C1 segment of cervical spinal cord (tissue), 14 donors: ENCODE data around the gene GPR3.
A peak's percentile ranks its signal among the peaks of the same experiment; 100 is the strongest.
"Not testable (repeated sequence)": the region's sequence is repeated elsewhere in the genome, so short reads cannot be mapped to it uniquely, and the experiment has no call there.

Experiments used
- DNase-seq, 14 donors: peaks; one replicate each; lab custom pipeline; 2025; lab: John Stamatoyannopoulos, UW

Gene GPR3

GRCh38 chr1:27399251-27400025 lies 7.0 kb downstream of the GPR3 start:
- DNase-seq: no peak

GRCh38 chr1:27400082-27400962 lies 7.9 kb downstream of the GPR3 start:
- no peak for DNase-seq

GRCh38 chr1:27400963-27401341 lies 8.5 kb downstream of the GPR3 start:
- DNase-seq: no peak

- DNase-seq: peak in 12 of 14 donors; percentile 12 to 77 (median 58)
Observed at GRCh38 chr1:27402349-27402754, 9.9 kb downstream of the GPR3 start.

DNA sequence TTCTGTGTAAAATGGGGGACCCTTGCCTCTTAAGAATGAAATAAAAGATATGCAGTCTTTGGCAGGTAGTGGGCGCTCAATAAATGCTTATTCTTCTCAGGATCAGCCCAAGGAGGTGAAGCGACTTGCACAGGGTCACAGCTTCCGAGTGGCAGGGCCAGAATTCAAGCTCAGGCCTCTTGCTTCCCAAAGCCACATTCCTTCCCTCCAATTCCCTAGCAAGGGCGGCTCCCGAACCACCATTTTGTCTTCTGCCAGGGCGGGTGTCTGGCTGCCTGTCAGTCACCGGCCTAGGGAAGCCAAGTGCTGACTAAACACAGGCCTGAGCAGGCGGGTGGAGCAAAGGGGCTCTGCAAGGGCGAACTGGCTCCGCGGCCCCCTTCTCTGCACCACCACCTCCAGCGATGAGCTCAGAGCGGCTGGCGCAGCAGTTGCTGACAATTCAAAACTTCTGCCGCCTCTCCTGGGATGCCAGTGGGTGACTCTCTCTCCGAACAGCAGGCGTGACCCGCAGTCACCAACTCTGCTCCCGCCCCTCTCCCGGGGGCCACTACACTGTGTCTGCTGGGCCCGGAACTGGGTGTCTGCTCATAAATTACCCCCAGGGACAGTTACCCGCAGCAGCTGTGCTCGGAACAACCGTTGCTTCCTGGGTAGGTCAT lies 10.8 kb downstream of the GPR3 start:
- DNase-seq: peak in 10 of 14 donors; percentile 14 to 83 (median 45)

DNA sequence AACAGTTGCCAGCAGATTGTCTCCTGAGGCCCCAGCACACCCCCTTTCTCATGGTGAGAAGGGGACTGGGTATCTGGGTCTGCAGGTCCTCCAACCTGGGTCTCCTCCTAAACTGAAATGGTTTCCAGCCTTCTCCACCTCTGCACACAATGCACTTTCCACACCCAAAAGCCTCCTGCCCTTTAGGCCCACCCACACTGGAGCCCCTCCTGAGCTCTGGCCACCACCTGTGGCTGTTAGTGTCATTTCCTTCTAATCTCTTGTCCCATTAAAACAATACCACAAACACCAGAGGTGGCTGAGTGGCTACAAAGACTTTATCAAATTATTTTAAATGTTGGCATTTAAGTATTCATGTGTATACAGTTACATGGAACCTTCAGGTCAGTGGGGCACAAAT lies 11.5 kb downstream of the GPR3 start:
- DNase-seq: no peak

GRCh38 chr1:27405074-27405473 lies 12.7 kb downstream of the GPR3 start:
- peak in 3 of 14 donors; percentile 25 to 35 (median 26) for DNase-seq

DNA sequence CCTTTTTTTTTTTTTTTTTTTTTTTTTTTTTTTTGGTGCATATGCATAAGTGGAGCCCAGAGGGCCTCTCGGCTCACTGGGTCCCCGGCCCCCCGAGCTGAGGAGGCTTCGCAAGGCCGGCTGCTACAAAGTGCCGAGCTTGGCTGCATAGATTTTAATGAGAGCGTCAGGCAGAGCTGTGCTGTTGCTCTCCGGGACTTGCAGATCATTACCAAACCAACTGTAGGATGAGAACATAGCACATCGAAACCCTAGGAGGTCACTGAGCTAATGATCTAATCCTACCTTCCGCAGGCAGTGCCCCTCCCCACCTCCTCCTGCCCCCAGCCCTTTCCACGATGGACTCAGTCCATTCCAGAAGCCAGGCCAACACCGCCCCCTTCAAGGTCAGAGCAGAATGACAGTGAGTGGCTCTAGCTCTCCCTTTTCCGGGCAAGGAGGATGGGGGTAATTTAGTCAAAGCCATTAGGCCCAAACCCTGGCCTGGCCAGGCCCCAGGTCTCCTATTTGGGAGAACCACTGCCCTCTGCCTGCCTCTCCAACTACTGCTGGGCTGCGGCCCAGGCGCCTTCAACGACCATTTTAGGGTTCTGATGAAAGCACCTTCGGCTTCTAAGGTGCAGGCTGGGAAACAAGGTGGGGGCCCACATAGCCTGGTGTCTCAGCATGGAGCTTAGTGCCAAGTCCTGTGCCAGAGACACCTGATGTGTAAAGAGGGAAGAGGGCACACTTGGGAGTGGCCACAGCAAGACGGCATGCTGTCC lies 13.4 kb downstream of the GPR3 start:
- peak in 5 of 14 donors; percentile 42 to 87 (median 53) for DNase-seq

DNA sequence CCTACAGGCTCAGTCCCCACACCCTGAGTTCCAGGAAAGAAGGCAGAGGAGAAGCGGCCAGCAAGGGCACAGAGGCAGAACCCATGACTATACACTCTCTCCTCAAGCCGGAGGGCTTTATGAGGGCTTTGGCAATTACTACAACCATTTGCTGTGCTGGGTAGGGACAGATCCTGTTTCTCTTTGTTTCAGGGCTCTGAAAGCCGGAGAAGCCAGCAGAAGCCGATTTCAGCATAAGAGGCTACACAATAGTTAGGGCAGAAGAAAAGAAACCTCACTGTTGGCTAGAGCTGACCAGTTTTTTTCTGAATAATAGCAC lies 13.9 kb downstream of the GPR3 start:
- DNase-seq: peak in 8 of 14 donors; percentile 31 to 87 (median 60)

DNA sequence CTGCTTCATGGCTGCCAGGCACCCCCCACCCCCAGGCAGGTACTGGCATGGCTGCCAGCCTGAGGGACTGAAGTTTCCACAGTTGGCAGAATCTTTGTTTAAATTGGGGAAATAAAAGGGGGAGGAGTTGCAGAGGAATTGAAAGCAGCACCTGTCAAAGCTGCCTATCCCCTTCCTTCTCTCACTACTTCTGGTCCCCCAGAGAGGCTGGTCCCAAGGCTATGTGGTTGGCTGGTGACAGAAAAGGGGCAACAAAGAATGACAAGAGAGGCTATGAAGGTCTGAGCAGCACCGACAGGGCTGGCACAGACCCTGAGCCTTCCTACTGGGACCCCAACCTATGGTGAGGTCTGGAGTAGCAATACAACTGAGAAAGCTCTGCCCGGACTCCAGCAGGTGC lies 14.4 kb downstream of the GPR3 start:
- DNase-seq: not testable (repeated sequence)

DNA sequence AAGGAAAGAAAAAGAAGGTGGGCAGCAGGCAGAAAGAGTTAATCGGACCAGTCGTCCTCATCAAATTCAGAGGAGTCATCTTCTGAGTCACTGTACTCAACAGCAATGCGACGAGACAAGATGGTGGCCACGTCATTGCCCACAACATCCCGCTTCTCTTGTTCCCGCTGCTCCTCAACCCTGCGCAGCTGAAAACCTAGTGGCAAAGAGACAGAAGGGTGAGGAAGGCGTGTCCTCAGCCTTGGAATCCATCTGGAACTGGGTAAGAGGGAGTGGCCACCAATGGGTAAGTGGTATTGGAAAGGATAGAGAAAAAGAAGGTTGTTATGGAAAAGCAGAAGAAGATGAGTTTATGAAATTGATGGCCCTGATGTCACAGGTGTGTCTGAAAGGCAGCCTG lies 15.7 kb downstream of the GPR3 start:
- no peak for DNase-seq

DNA sequence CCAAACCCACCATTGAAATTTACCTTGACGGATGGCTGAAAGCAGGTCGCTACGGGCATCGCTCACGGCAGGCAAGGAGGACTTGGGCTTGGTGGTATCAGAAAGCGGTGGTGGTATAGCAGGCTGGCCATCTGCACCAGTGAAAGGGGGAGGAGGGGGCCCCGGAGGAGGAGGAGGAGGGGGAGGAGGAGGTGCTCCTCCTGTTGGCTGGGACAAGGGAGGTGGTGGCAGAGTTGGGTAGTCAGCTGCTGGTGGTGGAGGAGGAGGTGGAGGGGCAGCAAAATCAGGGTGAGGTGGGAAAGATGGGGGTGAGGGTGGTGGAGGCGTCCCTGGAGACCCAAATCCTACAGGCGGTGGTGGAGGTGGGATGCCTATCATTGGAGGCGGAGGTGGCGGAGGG lies 17.2 kb downstream of the GPR3 start:
- DNase-seq: no peak

DNA sequence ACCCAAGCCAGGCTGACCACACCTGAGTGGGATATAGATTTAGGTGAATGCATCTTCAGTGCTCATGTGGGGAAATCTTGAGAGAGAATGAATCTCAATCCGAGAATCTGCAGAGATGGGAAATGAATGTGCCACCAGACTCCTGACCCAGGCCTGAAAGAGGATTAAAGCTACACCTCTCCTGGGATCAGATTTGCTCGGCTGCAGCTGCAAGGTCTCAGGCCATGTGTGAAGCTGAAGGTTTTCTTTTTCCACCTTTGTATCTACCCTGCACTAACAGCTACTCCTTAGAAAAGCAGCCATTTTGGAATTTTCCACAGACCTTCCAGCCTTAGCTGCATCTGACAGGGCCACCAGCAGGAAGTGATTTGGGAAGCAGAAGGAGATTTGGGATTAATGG lies 18.3 kb downstream of the GPR3 start:
- DNase-seq: no peak

DNA sequence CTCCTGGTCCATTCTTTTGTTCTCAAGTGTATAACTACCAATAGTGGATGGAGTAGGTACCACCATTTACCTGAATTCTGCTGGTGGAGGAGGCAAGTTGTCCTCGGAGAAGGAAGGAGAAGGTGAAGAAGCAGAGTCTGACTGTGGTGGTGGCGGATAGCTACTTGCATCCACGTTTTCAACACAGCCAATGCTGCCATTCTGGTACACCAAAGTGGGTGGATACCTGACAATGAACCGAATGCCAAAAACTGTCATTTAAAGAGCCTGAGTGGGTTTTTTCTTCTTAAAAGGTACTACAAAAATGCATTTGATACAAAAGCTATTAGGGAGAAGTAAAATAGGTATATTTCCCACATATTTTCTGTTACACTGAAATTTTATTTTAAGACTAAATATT lies 20.1 kb downstream of the GPR3 start:
- no peak for DNase-seq

DNA sequence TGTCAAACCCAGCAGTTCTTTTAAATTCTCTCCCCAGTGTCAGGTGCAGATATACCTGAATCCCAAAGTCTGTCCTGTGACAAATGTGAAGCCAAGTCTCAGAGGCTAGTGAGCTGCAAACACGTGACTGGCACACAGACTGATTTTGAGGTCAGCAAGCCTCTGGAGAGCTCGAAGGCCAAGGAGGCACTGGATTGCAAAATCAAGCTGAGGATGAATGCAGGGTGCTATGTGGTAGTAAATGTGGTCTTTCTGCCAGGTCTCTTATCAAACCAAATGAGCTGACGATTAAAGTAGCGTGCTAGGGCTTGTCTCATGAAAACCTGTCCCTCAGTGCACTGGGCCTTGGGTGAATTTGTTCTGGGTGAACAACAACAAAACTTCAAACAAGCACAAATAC lies 20.6 kb downstream of the GPR3 start:
- DNase-seq: no peak

GRCh38 chr1:27414091-27414490 lies 21.7 kb downstream of the GPR3 start:
- peak in 4 of 14 donors; percentile 28 to 55 (median 41) for DNase-seq

GRCh38 chr1:27416387-27417111 lies 24.1 kb downstream of the GPR3 start:
- DNase-seq: peak in 6 of 14 donors; percentile 15 to 37 (median 29)

DNA sequence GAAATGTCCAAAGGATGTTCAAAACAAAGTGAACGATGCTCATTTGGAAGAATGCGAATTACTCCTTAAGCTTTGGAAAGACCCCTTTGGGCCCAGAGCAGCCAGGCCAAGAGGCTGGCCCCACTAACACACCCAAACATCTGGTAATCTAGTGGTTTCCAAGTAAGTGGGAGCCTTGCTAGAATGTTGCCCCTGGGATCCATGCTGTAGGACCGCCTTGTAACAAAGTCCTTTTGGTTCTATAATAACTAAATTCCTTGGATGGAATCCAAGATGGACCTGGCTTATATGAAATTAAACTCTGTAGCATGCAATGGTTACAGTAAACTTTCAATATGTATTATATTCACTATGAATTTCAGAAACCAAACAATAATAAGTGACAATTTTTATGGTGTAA lies 25.3 kb downstream of the GPR3 start:
- DNase-seq: no peak

GRCh38 chr1:27418326-27419185 lies 26.1 kb downstream of the GPR3 start:
- DNase-seq: peak in 12 of 14 donors; percentile 10 to 87 (median 64)

DNA sequence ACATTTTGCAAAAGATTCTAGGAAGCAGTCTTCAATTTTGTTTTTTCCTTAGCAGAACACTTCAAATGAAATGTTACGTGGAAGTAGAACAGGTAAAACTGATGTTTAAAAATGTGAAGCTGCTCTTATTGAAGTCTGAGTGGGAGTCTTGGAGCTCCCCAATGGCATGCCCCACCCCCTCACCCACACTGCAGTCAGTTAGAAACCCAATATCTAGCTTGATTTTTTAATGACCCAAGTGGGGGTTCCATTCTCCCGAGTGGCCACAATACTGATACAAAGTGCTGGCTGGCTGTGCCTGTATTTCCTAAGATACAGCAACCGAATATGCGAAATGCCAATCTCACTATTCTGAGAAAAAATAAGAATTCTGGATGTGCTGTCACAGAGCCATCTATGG lies 31.3 kb downstream of the GPR3 start:
- no peak for DNase-seq
